ENCODE results near the gene GOLGA6A.

Gene GOLGA6A

DNA sequence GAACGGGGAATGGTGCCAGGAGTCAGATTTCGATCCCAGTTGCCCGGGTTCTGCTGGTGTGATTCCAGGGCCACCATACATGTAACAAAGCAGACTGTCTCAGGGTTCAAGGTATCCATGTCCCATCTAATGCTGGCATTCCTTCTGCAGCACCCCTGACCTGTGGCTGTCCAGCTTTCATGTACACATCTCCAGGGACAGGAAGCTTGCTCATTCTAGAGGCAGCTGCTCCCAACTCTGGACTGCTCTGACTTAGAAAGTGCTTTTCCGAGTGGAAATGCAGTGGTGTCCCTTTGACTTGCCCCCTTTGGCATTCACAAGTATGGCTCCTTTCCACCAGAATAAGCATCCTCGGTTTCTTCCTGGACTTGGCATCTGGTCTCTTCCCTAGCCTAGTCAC is 56.9 kb downstream of the GOLGA6A start:
- Histone ChIP-seq H3K27ac (ENCODE audit: low read depth, low read length) (no peak overlapping the region), H2AFZ (ENCODE audit: low read depth, low read length, severe bottlenecking) (no peak overlapping the region), H3K27me3 (ENCODE audit: low read length) (no peaks in the 10 kb centered on the region), H3K9ac (ENCODE audit: low read length) (no peak overlapping the region), H3F3A (ENCODE audit: insufficient read depth) (no peaks in the 10 kb centered on the region), H3K79me2 (ENCODE audit: insufficient read depth, low read length) (no peaks in the 10 kb centered on the region), H3K4me3 (ENCODE audit: insufficient read depth, low read length, poor library complexity, severe bottlenecking) (no peak overlapping the region), H3K9me3 (ENCODE audit: insufficient read depth, low read length) (no peaks in the 10 kb centered on the region), H3K9me2 (replicated peaks; ENCODE audit: insufficient read depth, low read length) (no peaks in the 10 kb centered on the region), H4K20me1 (ENCODE audit: low read depth, low read length) (no peaks in the 10 kb centered on the region), H3K4me2 (ENCODE audit: low read depth, low read length, poor library complexity, severe bottlenecking) (no peak overlapping the region), H3K36me3 (ENCODE audit: low read length) (peaks cover 2% of the 10 kb centered on the region; the same call in 1 of the 2 replicates)
- TF ChIP-seq EZH2phosphoT487 (conservative IDR thresholded peaks at IDR 0.05; ENCODE audit: low read length) = no peak
- TF ChIP-seq, protein P1, sequence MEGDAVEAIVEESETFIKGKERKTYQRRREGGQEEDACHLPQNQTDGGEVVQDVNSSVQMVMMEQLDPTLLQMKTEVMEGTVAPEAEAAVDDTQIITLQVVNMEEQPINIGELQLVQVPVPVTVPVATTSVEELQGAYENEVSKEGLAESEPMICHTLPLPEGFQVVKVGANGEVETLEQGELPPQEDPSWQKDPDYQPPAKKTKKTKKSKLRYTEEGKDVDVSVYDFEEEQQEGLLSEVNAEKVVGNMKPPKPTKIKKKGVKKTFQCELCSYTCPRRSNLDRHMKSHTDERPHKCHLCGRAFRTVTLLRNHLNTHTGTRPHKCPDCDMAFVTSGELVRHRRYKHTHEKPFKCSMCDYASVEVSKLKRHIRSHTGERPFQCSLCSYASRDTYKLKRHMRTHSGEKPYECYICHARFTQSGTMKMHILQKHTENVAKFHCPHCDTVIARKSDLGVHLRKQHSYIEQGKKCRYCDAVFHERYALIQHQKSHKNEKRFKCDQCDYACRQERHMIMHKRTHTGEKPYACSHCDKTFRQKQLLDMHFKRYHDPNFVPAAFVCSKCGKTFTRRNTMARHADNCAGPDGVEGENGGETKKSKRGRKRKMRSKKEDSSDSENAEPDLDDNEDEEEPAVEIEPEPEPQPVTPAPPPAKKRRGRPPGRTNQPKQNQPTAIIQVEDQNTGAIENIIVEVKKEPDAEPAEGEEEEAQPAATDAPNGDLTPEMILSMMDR (IDR thresholded peaks at IDR 0.05; ENCODE audit: insufficient read depth, low read length, poor library complexity, severe bottlenecking) = no peak

DNA sequence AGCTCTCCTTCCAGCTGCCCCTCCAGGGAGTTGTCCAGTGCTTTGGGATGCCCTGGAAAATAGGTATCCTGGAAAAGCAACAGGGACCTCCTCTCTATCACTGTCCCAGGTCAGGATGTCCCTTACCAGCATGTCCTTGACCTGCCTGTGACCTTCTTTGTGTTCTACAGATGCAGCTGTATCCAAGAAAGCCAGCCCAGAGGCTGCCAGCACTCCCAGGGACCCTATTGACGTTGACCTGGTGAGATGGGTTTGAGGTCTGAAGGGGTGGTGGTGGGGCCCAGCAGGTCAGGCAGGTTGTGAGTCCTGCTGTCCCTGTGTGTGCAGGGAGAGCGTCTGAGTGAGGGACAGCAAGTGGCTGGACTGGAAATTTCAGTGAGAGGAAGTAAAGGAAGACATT is 57.7 kb downstream of the GOLGA6A start:
- Histone ChIP-seq H3K9me3 (ENCODE audit: insufficient read depth, low read length) (no peaks in the 10 kb centered on the region), H3K4me3 (ENCODE audit: insufficient read depth, low read length, poor library complexity, severe bottlenecking) (no peak overlapping the region), H2AFZ (ENCODE audit: low read depth, low read length, severe bottlenecking) (no peak overlapping the region), H3K4me2 (ENCODE audit: low read depth, low read length, poor library complexity, severe bottlenecking) (no peak overlapping the region), H3F3A (ENCODE audit: insufficient read depth) (no peaks in the 10 kb centered on the region), H3K27ac (ENCODE audit: low read depth, low read length) (no peak overlapping the region), H3K27me3 (ENCODE audit: low read length) (no peaks in the 10 kb centered on the region), H4K20me1 (ENCODE audit: low read depth, low read length) (no peaks in the 10 kb centered on the region), H3K79me2 (ENCODE audit: insufficient read depth, low read length) (no peaks in the 10 kb centered on the region), H3K9ac (ENCODE audit: low read length) (no peak overlapping the region), H3K9me2 (replicated peaks; ENCODE audit: insufficient read depth, low read length) (no peaks in the 10 kb centered on the region), H3K36me3 (ENCODE audit: low read length) (peaks cover 2% of the 10 kb centered on the region; the same call in 1 of the 2 replicates)
- no peak for TF ChIP-seq EZH2phosphoT487 (conservative IDR thresholded peaks at IDR 0.05; ENCODE audit: low read length)
- TF ChIP-seq, protein P1 (IDR thresholded peaks at IDR 0.05; ENCODE audit: insufficient read depth, low read length, poor library complexity, severe bottlenecking) = no peak

DNA sequence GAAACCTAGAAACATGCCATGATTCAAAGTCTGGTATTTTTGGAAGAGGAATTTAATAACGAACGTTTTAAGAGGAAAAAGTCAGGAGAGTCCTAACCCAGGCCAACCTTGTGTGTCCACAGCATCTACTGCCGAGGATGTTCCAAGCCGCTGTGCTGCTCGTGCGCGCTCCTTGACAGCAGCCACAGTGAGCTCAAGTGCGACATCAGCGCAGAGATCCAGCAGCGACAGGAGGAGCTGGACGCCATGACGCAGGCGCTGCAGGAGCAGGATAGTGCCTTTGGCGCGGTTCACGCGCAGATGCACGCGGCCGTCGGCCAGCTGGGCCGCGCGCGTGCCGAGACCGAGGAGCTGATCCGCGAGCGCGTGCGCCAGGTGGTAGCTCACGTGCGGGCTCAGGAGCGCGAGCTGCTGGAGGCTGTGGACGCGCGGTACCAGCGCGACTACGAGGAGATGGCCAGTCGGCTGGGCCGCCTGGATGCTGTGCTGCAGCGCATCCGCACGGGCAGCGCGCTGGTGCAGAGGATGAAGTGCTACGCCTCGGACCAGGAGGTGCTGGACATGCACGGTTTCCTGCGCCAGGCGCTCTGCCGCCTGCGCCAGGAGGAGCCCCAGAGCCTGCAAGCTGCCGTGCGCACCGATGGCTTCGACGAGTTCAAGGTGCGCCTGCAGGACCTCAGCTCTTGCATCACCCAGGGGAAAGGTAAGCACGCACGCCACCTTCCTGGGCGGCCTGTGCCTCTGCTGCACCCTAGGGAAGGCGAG is 59.5 kb downstream of the GOLGA6A start:
- H3K79me2 ChIP-seq (ENCODE audit: insufficient read depth, low read length) = no peaks in the 10 kb centered on the region
- H4K20me1 ChIP-seq (ENCODE audit: low read depth, low read length) = no peaks in the 10 kb centered on the region
- H3K9me2 ChIP-seq (replicated peaks; ENCODE audit: insufficient read depth, low read length) = no peaks in the 10 kb centered on the region
- H3K36me3 ChIP-seq (ENCODE audit: low read length) = no peaks in the 10 kb centered on the region
- no peak overlapping the region for H3K4me2 ChIP-seq (ENCODE audit: low read depth, low read length, poor library complexity, severe bottlenecking)
- no peaks in the 10 kb centered on the region for H3F3A ChIP-seq (ENCODE audit: insufficient read depth)
- no peaks in the 10 kb centered on the region for H3K27me3 ChIP-seq (ENCODE audit: low read length)
- no peak overlapping the region for H3K4me3 ChIP-seq (ENCODE audit: insufficient read depth, low read length, poor library complexity, severe bottlenecking)
- H3K9ac ChIP-seq (ENCODE audit: low read length) = no peak overlapping the region
- no peak overlapping the region for H3K27ac ChIP-seq (ENCODE audit: low read depth, low read length)
- H3K9me3 ChIP-seq (ENCODE audit: insufficient read depth, low read length) = no peaks in the 10 kb centered on the region
- no peak for TF ChIP-seq EZH2phosphoT487 (conservative IDR thresholded peaks at IDR 0.05; ENCODE audit: low read length)
- TF ChIP-seq, protein P1 (IDR thresholded peaks at IDR 0.05; ENCODE audit: insufficient read depth, low read length, poor library complexity, severe bottlenecking) = no peak
- H2AFZ ChIP-seq (ENCODE audit: low read depth, low read length, severe bottlenecking) = no peak overlapping the region

All from SU-DHL-6 (cell line).